GM12878 (cell line): ENCODE measurements around the gene MEGF11. TPM values are rescaled to one million over a fixed set of nuclear protein-coding genes. Genes with fewer than 3 reads are reported as not detected.

Experiments
- ATAC-seq: fragments of 200-7000 bp; cut with Tn5 transposase; 3 replicates; pipeline ENCODE4 v1.9.1; 2020; ENCODE audit warnings: mild to moderate bottlenecking, moderate library complexity
- BruUV-seq: library from RNA; stranded (reverse); fragments of 400-500 nt; replicated peaks from 2 replicates; lab custom pipeline; 2021; lab: Mats Ljungman, UMichigan
- CTCF ChIA-PET: fragments of 300-600 bp; sonication (Branson Sonifier 250); formaldehyde crosslinking; extraction: SDS; loops from one replicate; lab custom pipeline; 2021; ENCODE audit warnings: inconsistent platforms; lab: Yijun Ruan, JAX
- POLR2A ChIA-PET: fragments of 350-600 bp; formaldehyde crosslinking; extraction: SDS; loops from one replicate; lab custom pipeline; 2021; ENCODE audit warnings: inconsistent platforms; lab: Charles Lee
- RAD21 ChIA-PET: fragments of 300-600 bp; sonication (Branson Sonifier 250); formaldehyde crosslinking; loops from one replicate; lab custom pipeline; 2023; ENCODE audit warnings: antibody characterized with exemption; ENCODE audit not compliant: unreplicated experiment; lab: Charles Lee
- SMC1A ChIA-PET: fragments of 300-600 bp; sonication (Branson Sonifier 250); formaldehyde crosslinking; loops from one replicate; lab custom pipeline; 2023; ENCODE audit not compliant: unreplicated experiment, uncharacterized antibody; lab: Charles Lee
- DNase-seq: peaks from one replicate; pipeline ENCODE4 v3.0.0-alpha.2; 2011; ENCODE audit warnings: low read depth, low spot score
- FAIRE-seq: peaks from 3 replicates; lab custom pipeline; 2011; peaks lifted over from hg19 to GRCh38; lab: Jason Lieb, UNC
- H2AFZ ChIP-seq: 2 replicates; pipeline ENCODE4 v1.6.0; 2011; ENCODE audit warnings: low read depth, low read length, control low read depth; ENCODE audit not compliant: control insufficient read depth
- H3K27ac ChIP-seq: 2 replicates; pipeline ENCODE4 v1.5.1; 2011; ENCODE audit warnings: control low read depth; ENCODE audit not compliant: control insufficient read depth, insufficient read depth
- H3K27me3 ChIP-seq, 2 experiments: replicated peaks in 1 of 2; 2 replicates each; pipeline versions ENCODE4 v1.6.0 to v1.6.1; 2011; ENCODE audit warnings: low read length in 1 of 2; ENCODE audit not compliant: control insufficient read depth in 2 of 2, insufficient read depth in 2 of 2
- H3K36me3 ChIP-seq, 2 experiments: 2 replicates each; pipeline ENCODE4 v1.5.1; 2011; ENCODE audit warnings: low read length in 1 of 2; ENCODE audit not compliant: control insufficient read depth in 2 of 2, insufficient read depth in 2 of 2
- H3K4me1 ChIP-seq: 2 replicates; pipeline ENCODE4 v1.6.1; 2011; ENCODE audit warnings: mild to moderate bottlenecking, low read length, moderate library complexity, mixed read lengths; ENCODE audit not compliant: control insufficient read depth, insufficient read depth
- H3K4me2 ChIP-seq: 2 replicates; pipeline ENCODE4 v1.6.0; 2011; ENCODE audit warnings: control low read depth; ENCODE audit not compliant: control insufficient read depth, insufficient read depth
- H3K4me3 ChIP-seq: fragments of 200-600 bp; sonication (generic); 2 replicates; pipeline ENCODE4 v1.5.1; 2016
- H3K79me2 ChIP-seq: 2 replicates; pipeline ENCODE4 v1.6.0; 2011; ENCODE audit warnings: low read length; ENCODE audit not compliant: control insufficient read depth, insufficient read depth
- H3K9ac ChIP-seq: 2 replicates; pipeline ENCODE4 v1.8.0; 2011; ENCODE audit warnings: low read length, control low read depth, mixed read lengths; ENCODE audit not compliant: control insufficient read depth, insufficient read depth
- H3K9me3 ChIP-seq: replicated peaks from 3 replicates; pipeline ENCODE4 v1.5.1; 2011; ENCODE audit warnings: mild to moderate bottlenecking, low read length; ENCODE audit not compliant: control insufficient read depth, insufficient read depth
- H4K20me1 ChIP-seq: 2 replicates; pipeline ENCODE4 v1.6.0; 2011; ENCODE audit not compliant: control insufficient read depth, insufficient read depth
- MEF2A ChIP-seq: IDR thresholded peaks from 2 replicates; pipeline ENCODE4 v1.6.1; 2011; ENCODE audit warnings: low read depth, mild to moderate bottlenecking, low read length, moderate library complexity; ENCODE audit not compliant: insufficient read depth
- WGBS: methylation state at CpG from one replicate; pipeline ENCODE4 v1.1.6; 2016; ENCODE audit warnings: low lambda C conversion rate; ENCODE audit not compliant: insufficient replicate concordance, insufficient coverage; ENCODE audit errors: missing lambda C conversion rate; 5-methylcytosine and 5-hydroxymethylcytosine counted together
- in situ Hi-C: fragments of 300-500 bp; cut with MboI; formaldehyde crosslinking; loops from 9 replicates; pipeline ENCODE4 v1.14.3; 2018; ENCODE audit warnings: mixed read lengths
- intact Hi-C: fragments of 100-400 bp; cut with micrococcal nuclease; formaldehyde crosslinking; loops from one replicate; pipeline ENCODE4 v1.14.2; 2022; ENCODE audit not compliant: unreplicated experiment
- polyA plus RNA-seq, 11 experiments: library from polyadenylated mRNA; depleted of rRNA in 4 of 11; unstranded in 6 of 11; stranded (reverse) in 5 of 11; fragments of >200 nt; fragmentation: Nextera tagmentation in 4 of 11; fragmentation: Illumina TruSeq in 1 of 11; extraction: Ambion mirVana in 4 of 11; extraction: Trizol in 1 of 11; gene quantifications; 1 replicate in 1 of 11; 2 replicates in 10 of 11; pipeline versions ENCODE4 v1.2.1 to v1.2.3, GENCODE V29; 2011 to 2016; ENCODE audit warnings: inconsistent platforms in 2 of 11, missing spikeins in 2 of 11, low read depth in 1 of 11
- total RNA-seq, 4 experiments: library from RNA; depleted of rRNA in 3 of 4; stranded (reverse); fragments of >200 nt in 3 of 4; fragmentation: Illumina TruSeq in 1 of 4; extraction: Trizol in 1 of 4; gene quantifications; 2 replicates each; pipeline versions ENCODE4 v1.2.1 to v1.2.3, GENCODE V29; 2013 to 2021
- TF ChIP-seq, protein P1 (sequence below): IDR thresholded peaks from 2 replicates; pipeline ENCODE4 v1.6.1; 2012; ENCODE audit warnings: low read length, inconsistent platforms

MEGF11 gene
- total and polyA plus RNA-seq, 10 of the 15 experiments (the other 5 are each of a cell fraction or from before 2014, with no cell fraction given), result 0.03 to 1.7 (median 0.49) TPM

DNA sequence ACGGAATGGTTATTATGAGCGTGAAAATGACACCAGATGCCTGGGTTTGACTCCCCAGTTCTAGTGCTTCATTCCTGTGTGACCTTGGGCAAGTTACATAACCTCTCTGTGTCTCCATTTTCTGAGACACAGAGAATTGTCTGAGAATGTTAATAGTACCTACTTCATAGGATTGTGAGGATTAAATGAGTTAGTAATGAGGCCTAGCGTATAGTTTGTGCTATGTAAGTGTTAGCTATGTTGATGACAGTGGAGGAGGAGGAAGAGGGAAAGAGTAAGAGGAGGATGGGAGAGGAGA is 150.3 kb downstream of the MEGF11 start (continued):
- TF ChIP-seq, protein P1, sequence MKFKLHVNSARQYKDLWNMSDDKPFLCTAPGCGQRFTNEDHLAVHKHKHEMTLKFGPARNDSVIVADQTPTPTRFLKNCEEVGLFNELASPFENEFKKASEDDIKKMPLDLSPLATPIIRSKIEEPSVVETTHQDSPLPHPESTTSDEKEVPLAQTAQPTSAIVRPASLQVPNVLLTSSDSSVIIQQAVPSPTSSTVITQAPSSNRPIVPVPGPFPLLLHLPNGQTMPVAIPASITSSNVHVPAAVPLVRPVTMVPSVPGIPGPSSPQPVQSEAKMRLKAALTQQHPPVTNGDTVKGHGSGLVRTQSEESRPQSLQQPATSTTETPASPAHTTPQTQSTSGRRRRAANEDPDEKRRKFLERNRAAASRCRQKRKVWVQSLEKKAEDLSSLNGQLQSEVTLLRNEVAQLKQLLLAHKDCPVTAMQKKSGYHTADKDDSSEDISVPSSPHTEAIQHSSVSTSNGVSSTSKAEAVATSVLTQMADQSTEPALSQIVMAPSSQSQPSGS, result no peak

DNA sequence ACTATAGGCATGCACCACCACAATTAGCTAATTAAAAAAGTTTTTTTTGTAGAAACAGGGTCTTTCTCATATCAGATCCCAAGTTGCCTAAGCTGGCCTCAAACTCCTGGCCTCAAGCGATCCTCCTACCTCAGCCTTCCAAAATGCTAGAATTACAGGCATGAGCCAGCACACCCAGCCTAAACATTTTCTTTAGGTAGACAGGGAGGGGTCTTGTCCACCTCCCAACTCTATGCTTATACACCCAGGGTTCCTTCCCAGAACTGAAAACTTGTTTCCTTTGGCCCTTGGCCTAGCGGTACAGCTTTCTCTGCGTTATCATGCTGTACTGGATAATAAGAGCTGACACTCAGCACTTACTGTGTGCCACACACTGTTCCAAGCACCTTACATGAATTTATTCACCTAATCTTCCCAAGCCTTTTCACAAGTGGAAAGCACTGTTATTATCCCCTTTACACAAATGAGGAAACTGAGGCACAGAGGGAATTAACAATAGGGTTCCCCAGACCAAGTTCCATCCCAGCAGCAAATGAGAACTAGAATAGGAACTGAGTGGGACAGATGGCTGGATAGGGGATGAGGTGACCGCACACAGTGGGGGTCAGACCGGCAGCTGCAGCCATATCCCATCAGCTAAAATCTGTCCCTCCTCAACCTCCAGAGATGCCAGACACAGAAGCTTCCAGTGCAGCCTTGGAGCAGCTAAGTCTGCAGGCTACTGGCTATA is 150.8 kb downstream of the MEGF11 start:
- in situ Hi-C loops (no loop called here), intact Hi-C loops (no loop called here)
- SMC1A ChIA-PET, result no interaction called here
- no peaks in the 10 kb centered on the region for H4K20me1 ChIP-seq
- H3K4me1 ChIP-seq, result no peaks in the 10 kb centered on the region
- no peak for TF ChIP-seq MEF2A
- BruUV-seq, result no TSS peak
- H2AFZ ChIP-seq, result no peak overlapping the region
- ATAC-seq (no peak), FAIRE-seq (no peak), DNase-seq (no peak)
- H3K36me3 ChIP-seq, result no peaks in the 10 kb centered on the region
- peaks cover 0 to 5% of the 10 kb centered on the region in 2 experiments; a peak in 3 of 4 replicates for H3K27me3 ChIP-seq
- no peak overlapping the region for H3K27ac ChIP-seq
- H3K79me2 ChIP-seq, result no peaks in the 10 kb centered on the region
- CTCF ChIA-PET, result interaction anchor here (0.9 kb wide), 1 partner anchor 12 kb away, joined by 3 read pairs; no protein-coding TSS in a partner anchor
- RAD21 ChIA-PET, result no interaction called here
- no peak overlapping the region for H3K4me2 ChIP-seq
- POLR2A ChIA-PET, result no interaction called here
- no peak overlapping the region for H3K4me3 ChIP-seq
- 84% methylated on average over 5 of the region's 5 CpGs for WGBS
- H3K9ac ChIP-seq, result no peak overlapping the region
- no peaks in the 10 kb centered on the region for H3K9me3 ChIP-seq
